Liver (tissue), 9 donors: Measurements from ENCODE around the gene ALDH1A1. TPM values are rescaled to one million over a fixed set of nuclear protein-coding genes. Genes with fewer than 3 reads are reported as not detected.

Experiments used
- DNase-seq: peaks from one replicate; pipeline ENCODE4 v3.0.0-alpha.2; 2017; ENCODE audit warnings: low spot score
- H3K27ac ChIP-seq, 2 donors: one replicate each; pipeline ENCODE4 v1.7.0; 2013; ENCODE audit warnings: inconsistent platforms in 2 of 2, low read length in 2 of 2, control low read depth in 1 of 2, low read depth in 1 of 2, mild to moderate bottlenecking in 1 of 2
- H3K27me3 ChIP-seq, 4 donors: one replicate each; pipeline versions ENCODE4 v1.6.1 to v1.7.0; 2013; ENCODE audit warnings: low read length in 3 of 4, inconsistent platforms in 1 of 4, mild to moderate bottlenecking in 1 of 4, moderate library complexity in 1 of 4; ENCODE audit not compliant: control insufficient read depth in 4 of 4, insufficient read depth in 4 of 4
- H3K36me3 ChIP-seq, 4 donors: one replicate each; pipeline versions ENCODE4 v1.6.1 to v1.7.0; 2013; ENCODE audit warnings: low read length in 3 of 4, mild to moderate bottlenecking in 3 of 4, low read depth in 1 of 4, moderate library complexity in 1 of 4; ENCODE audit not compliant: control insufficient read depth in 4 of 4, insufficient read depth in 3 of 4
- H3K4me1 ChIP-seq, 4 donors: one replicate each; pipeline versions ENCODE4 v1.6.1 to v1.7.0; 2013; ENCODE audit warnings: low read length in 3 of 4, mild to moderate bottlenecking in 3 of 4, moderate library complexity in 1 of 4; ENCODE audit not compliant: control insufficient read depth in 4 of 4, insufficient read depth in 4 of 4
- H3K4me3 ChIP-seq, 3 donors: one replicate each; pipeline versions ENCODE4 v1.6.1 to v1.7.0; 2013; ENCODE audit warnings: low read length in 3 of 3, control low read depth in 1 of 3, low read depth in 1 of 3, mild to moderate bottlenecking in 1 of 3
- H3K9ac ChIP-seq, 2 donors: one replicate each; pipeline ENCODE4 v1.7.0; 2013; ENCODE audit warnings: low read length in 2 of 2, mild to moderate bottlenecking in 2 of 2, moderate library complexity in 2 of 2, control low read depth in 1 of 2, low read depth in 1 of 2
- H3K9me3 ChIP-seq, 4 donors: one replicate each; pipeline versions ENCODE4 v1.6.1 to v1.7.0; 2013; ENCODE audit warnings: low read length in 3 of 4; ENCODE audit not compliant: control insufficient read depth in 4 of 4
- ATF3 ChIP-seq: IDR thresholded peaks from 2 replicates; pipeline ENCODE4 v1.6.1; 2016; ENCODE audit warnings: antibody characterized with exemption
- CTCF ChIP-seq: fragments of 150-350 bp; IDR thresholded peaks from 2 replicates; pipeline ENCODE4 v1.5.1; 2017; ENCODE audit warnings: improper control_type of control experiment, low read depth, low read length; ENCODE audit not compliant: missing input control
- EGR1 ChIP-seq, 2 donors: IDR thresholded peaks; 2 replicates each; pipeline ENCODE4 v1.6.1; 2016 to 2018; ENCODE audit warnings: antibody characterized with exemption in 2 of 2, low read depth in 2 of 2
- FOXA1 ChIP-seq: IDR thresholded peaks from 2 replicates; pipeline ENCODE4 v1.6.1; 2016; ENCODE audit warnings: antibody characterized with exemption
- FOXA2 ChIP-seq: IDR thresholded peaks from 2 replicates; pipeline ENCODE4 v1.6.1; 2016; ENCODE audit warnings: antibody characterized with exemption
- GABPA ChIP-seq, 2 donors: IDR thresholded peaks in 1 of 2; conservative IDR thresholded peaks in 1 of 2; 2 replicates each; pipeline ENCODE4 v1.6.1; 2016; ENCODE audit warnings: antibody characterized with exemption in 2 of 2, mild to moderate bottlenecking in 1 of 2, moderate library complexity in 1 of 2
- HNF4A ChIP-seq, 2 donors: conservative IDR thresholded peaks; 2 replicates each; pipeline ENCODE4 v1.6.1; 2016; ENCODE audit warnings: antibody characterized with exemption in 2 of 2, mild to moderate bottlenecking in 2 of 2
- HNF4G ChIP-seq: IDR thresholded peaks from 2 replicates; pipeline ENCODE4 v1.6.1; 2016; ENCODE audit warnings: antibody characterized with exemption
- JUND ChIP-seq, 2 donors: IDR thresholded peaks; 2 replicates each; pipeline ENCODE4 v1.6.1; 2016; ENCODE audit warnings: antibody characterized with exemption in 2 of 2
- NR2F2 ChIP-seq: IDR thresholded peaks from 2 replicates; pipeline ENCODE4 v1.6.1; 2016; ENCODE audit warnings: antibody characterized with exemption
- RAD21 ChIP-seq, 2 donors: IDR thresholded peaks; 2 replicates each; pipeline ENCODE4 v1.6.1; 2016; ENCODE audit warnings: antibody characterized with exemption in 2 of 2, mild to moderate bottlenecking in 2 of 2
- RXRA ChIP-seq, 2 donors: IDR thresholded peaks; 2 replicates each; pipeline ENCODE4 v1.6.1; 2017 to 2018; ENCODE audit warnings: antibody characterized with exemption in 2 of 2, mild to moderate bottlenecking in 1 of 2
- SP1 ChIP-seq: IDR thresholded peaks from 2 replicates; pipeline ENCODE4 v1.6.1; 2018; ENCODE audit warnings: antibody characterized with exemption, mild to moderate bottlenecking
- TAF1 ChIP-seq: conservative IDR thresholded peaks from 2 replicates; pipeline ENCODE4 v1.6.1; 2016; ENCODE audit warnings: antibody characterized with exemption, mild to moderate bottlenecking
- YY1 ChIP-seq: IDR thresholded peaks from 2 replicates; pipeline ENCODE4 v1.6.1; 2016; ENCODE audit warnings: antibody characterized with exemption, mild to moderate bottlenecking
- WGBS: extraction: QIAGEN DNeasy Blood & Tissue Kit; methylation state at CpG from one replicate; pipeline ENCODE4 v1.1.7; 2013; 5-methylcytosine and 5-hydroxymethylcytosine counted together
- polyA plus RNA-seq, 2 donors: library from polyadenylated mRNA; stranded (reverse) in 1 of 2; unstranded in 1 of 2; fragments of 200-250 nt in 1 of 2; fragments of >200 nt in 1 of 2; fragmentation: Nextera tagmentation in 1 of 2; extraction: Ambion mirVana in 1 of 2; gene quantifications; one replicate each; pipeline versions ENCODE4 v1.2.1 to v1.2.3, GENCODE V29; 2013 to 2015
- total RNA-seq, 2 donors: library from RNA; depleted of rRNA; stranded (reverse); fragments of >200 nt; gene quantifications; one replicate each; pipeline ENCODE4 v1.2.3, GENCODE V29; 2014
- TF ChIP-seq, protein P1 (sequence below): IDR thresholded peaks from 2 replicates; pipeline ENCODE4 v1.6.1; 2016; ENCODE audit warnings: antibody characterized with exemption
- TF ChIP-seq, protein P2 (sequence below): IDR thresholded peaks from 2 replicates; pipeline ENCODE4 v1.6.1; 2016; ENCODE audit warnings: antibody characterized with exemption, mild to moderate bottlenecking
- TF ChIP-seq, protein P3 (sequence below): IDR thresholded peaks from 2 replicates; pipeline ENCODE4 v1.6.1; 2016; ENCODE audit warnings: antibody characterized with exemption
- donor health status: healthy.
- donor health status: healthy.
- donor health status: healthy.
- donor health status: healthy.
- donor health status: healthy.

Gene ALDH1A1
- total RNA-seq (100 to 1,000 TPM; 178 to 208 TPM), polyA plus RNA-seq (100 to 1,000 TPM; 118 to 433 TPM)

- TF ChIP-seq HNF4G: no peak
- peak in 1 of 2 donors; percentile 22 for TF ChIP-seq JUND (IDR thresholded peaks at IDR 0.05)
- TF ChIP-seq YY1: peak; percentile 36
- TF ChIP-seq TAF1: peak; percentile 99
- peak; percentile 16 for TF ChIP-seq SP1
- TF ChIP-seq ATF3: no peak
- no peak for TF ChIP-seq CTCF
- TF ChIP-seq RAD21 (IDR thresholded peaks at IDR 0.05): peak; percentile 32
- peak in 1 of 2 donors; percentile 31 for TF ChIP-seq RXRA (IDR thresholded peaks at IDR 0.05)
- TF ChIP-seq FOXA1: no peak
- TF ChIP-seq HNF4A (conservative IDR thresholded peaks at IDR 0.05): peak; percentile 44 to 51
- TF ChIP-seq, protein P1, sequence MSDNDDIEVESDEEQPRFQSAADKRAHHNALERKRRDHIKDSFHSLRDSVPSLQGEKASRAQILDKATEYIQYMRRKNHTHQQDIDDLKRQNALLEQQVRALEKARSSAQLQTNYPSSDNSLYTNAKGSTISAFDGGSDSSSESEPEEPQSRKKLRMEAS: peak; percentile 33
- TF ChIP-seq, protein P2, sequence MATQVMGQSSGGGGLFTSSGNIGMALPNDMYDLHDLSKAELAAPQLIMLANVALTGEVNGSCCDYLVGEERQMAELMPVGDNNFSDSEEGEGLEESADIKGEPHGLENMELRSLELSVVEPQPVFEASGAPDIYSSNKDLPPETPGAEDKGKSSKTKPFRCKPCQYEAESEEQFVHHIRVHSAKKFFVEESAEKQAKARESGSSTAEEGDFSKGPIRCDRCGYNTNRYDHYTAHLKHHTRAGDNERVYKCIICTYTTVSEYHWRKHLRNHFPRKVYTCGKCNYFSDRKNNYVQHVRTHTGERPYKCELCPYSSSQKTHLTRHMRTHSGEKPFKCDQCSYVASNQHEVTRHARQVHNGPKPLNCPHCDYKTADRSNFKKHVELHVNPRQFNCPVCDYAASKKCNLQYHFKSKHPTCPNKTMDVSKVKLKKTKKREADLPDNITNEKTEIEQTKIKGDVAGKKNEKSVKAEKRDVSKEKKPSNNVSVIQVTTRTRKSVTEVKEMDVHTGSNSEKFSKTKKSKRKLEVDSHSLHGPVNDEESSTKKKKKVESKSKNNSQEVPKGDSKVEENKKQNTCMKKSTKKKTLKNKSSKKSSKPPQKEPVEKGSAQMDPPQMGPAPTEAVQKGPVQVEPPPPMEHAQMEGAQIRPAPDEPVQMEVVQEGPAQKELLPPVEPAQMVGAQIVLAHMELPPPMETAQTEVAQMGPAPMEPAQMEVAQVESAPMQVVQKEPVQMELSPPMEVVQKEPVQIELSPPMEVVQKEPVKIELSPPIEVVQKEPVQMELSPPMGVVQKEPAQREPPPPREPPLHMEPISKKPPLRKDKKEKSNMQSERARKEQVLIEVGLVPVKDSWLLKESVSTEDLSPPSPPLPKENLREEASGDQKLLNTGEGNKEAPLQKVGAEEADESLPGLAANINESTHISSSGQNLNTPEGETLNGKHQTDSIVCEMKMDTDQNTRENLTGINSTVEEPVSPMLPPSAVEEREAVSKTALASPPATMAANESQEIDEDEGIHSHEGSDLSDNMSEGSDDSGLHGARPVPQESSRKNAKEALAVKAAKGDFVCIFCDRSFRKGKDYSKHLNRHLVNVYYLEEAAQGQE: peak; percentile 95
- TF ChIP-seq GABPA (IDR thresholded peaks at IDR 0.05 in 1 of 2, conservative IDR thresholded peaks at IDR 0.05 in 1 of 2): peak in 1 of 2 donors; percentile 13
- H3K4me1 ChIP-seq: peaks cover 3 to 40% (median 27%) of the 10 kb centered on the region in 4 donors
- H3K4me3 ChIP-seq: peak within 1 kb of the TSS; percentile 67 to 79 (median 77)
- no peaks in the 10 kb centered on the region for H3K9me3 ChIP-seq
- no peaks in the 10 kb centered on the region for H3K27me3 ChIP-seq
- DNase-seq: peak; percentile 42
- WGBS: 1% methylated on average over 9 of the region's 9 CpGs
- no peaks in the 10 kb centered on the region for H3K36me3 ChIP-seq
- peak within 1 kb of the TSS; percentile 88 to 98 for H3K9ac ChIP-seq
- peak within 1 kb of the TSS; percentile 71 to 76 for H3K27ac ChIP-seq
Measured at GRCh38 chr9:72952914-72953313, at the start of gene ALDH1A1. Gene ALDH1A1 (minus strand): TSS chr9:72953053. CDS start chr9:72953000, 53 bp downstream.

GRCh38 chr9:73001860-73002259 is 49.0 kb upstream of the ALDH1A1 start:
- Histone ChIP-seq H3K9ac (no peak overlapping the region), H3K27me3 (no peaks in the 10 kb centered on the region), H3K4me1 (peaks cover under 1 to 14% (median 3%) of the 10 kb centered on the region in 4 donors), H3K9me3 (no peaks in the 10 kb centered on the region), H3K27ac (no peak overlapping the region), H3K36me3 (no peaks in the 10 kb centered on the region), H3K4me3 (no peak overlapping the region)
- 98% methylated on average over 3 of the region's 3 CpGs for WGBS
- DNase-seq: no peak
- TF ChIP-seq, protein P1: no peak
- TF ChIP-seq GABPA (IDR thresholded peaks at IDR 0.05 in 1 of 2, conservative IDR thresholded peaks at IDR 0.05 in 1 of 2) (no peak), SP1 (no peak), RAD21 (IDR thresholded peaks at IDR 0.05) (no peak), ATF3 (no peak), RXRA (IDR thresholded peaks at IDR 0.05) (no peak), JUND (IDR thresholded peaks at IDR 0.05) (no peak), FOXA2 (no peak), HNF4A (conservative IDR thresholded peaks at IDR 0.05) (no peak), FOXA1 (no peak), CTCF (no peak), EGR1 (IDR thresholded peaks at IDR 0.05; ENCODE audit: low read depth in 2 of 2) (no peak), TAF1 (no peak), NR2F2 (no peak)
- TF ChIP-seq, protein P3, sequence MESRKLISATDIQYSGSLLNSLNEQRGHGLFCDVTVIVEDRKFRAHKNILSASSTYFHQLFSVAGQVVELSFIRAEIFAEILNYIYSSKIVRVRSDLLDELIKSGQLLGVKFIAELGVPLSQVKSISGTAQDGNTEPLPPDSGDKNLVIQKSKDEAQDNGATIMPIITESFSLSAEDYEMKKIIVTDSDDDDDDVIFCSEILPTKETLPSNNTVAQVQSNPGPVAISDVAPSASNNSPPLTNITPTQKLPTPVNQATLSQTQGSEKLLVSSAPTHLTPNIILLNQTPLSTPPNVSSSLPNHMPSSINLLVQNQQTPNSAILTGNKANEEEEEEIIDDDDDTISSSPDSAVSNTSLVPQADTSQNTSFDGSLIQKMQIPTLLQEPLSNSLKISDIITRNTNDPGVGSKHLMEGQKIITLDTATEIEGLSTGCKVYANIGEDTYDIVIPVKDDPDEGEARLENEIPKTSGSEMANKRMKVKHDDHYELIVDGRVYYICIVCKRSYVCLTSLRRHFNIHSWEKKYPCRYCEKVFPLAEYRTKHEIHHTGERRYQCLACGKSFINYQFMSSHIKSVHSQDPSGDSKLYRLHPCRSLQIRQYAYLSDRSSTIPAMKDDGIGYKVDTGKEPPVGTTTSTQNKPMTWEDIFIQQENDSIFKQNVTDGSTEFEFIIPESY: no peak
